Smooth muscle cell of the brain vasculature (primary cell): ENCODE measurements around the gene BEST2.

ENCODE experiments used
- DNase-seq: peaks from one replicate; pipeline ENCODE4 v3.0.0-alpha.2; 2012; ENCODE audit warnings: low read depth, low spot score

BEST2 gene

GRCh38 chr19:12730064-12730463, 21.5 kb upstream of the BEST2 start:
- DNase-seq = no peak

- DNase-seq = no peak
Measured at GRCh38 chr19:12731337-12731736, 20.3 kb upstream of the BEST2 start.

GRCh38 chr19:12733369-12734214, 18.0 kb upstream of the BEST2 start:
- DNase-seq = no peak

GRCh38 chr19:12736995-12737834, 14.4 kb upstream of the BEST2 start, which contains the start of gene GET3:
Gene GET3, plus strand, starts transcription at chr19:12737497. Its CDS starts 9 bp downstream, at chr19:12737506.
- DNase-seq = peak; percentile 99

GRCh38 chr19:12737835-12738351, 13.7 kb upstream of the BEST2 start:
- no peak for DNase-seq

GRCh38 chr19:12745166-12745897, 6.3 kb upstream of the BEST2 start:
- peak; percentile 78 for DNase-seq

- no peak for DNase-seq
Measured at GRCh38 chr19:12748489-12748888, 3.1 kb upstream of the BEST2 start.

- no peak for DNase-seq
Measured at GRCh38 chr19:12749938-12750521, 1.6 kb upstream of the BEST2 start.

- DNase-seq = no peak
Measured at GRCh38 chr19:12750851-12751250, 740 bp upstream of the BEST2 start.

GRCh38 chr19:12752056-12752781, 628 bp downstream of the BEST2 start:
- DNase-seq = no peak

GRCh38 chr19:12754465-12755196, 3.0 kb downstream of the BEST2 start:
- DNase-seq = no peak

- no peak for DNase-seq
Measured at GRCh38 chr19:12756150-12756883, 4.7 kb downstream of the BEST2 start.

- DNase-seq = peak; percentile 18
Measured at GRCh38 chr19:12757544-12758274, 6.1 kb downstream of the BEST2 start.

- no peak for DNase-seq
Measured at GRCh38 chr19:12759686-12760085, 8.1 kb downstream of the BEST2 start.

GRCh38 chr19:12763100-12763499, 11.5 kb downstream of the BEST2 start:
- no peak for DNase-seq

GRCh38 chr19:12764698-12765097, 13.1 kb downstream of the BEST2 start:
- no peak for DNase-seq

GRCh38 chr19:12766051-12766521, 14.5 kb downstream of the BEST2 start:
- no peak for DNase-seq

- no peak for DNase-seq
Measured at GRCh38 chr19:12767150-12767549, 15.6 kb downstream of the BEST2 start.
